Lung (tissue), 12 donors: Measurements from ENCODE around the gene ARHGEF25. TPM values are rescaled to one million over a fixed set of nuclear protein-coding genes. Genes with fewer than 3 reads are reported as not detected.

Source experiments
- ATAC-seq: fragments of 200-7000 bp; cut with Tn5 transposase; one replicate; pipeline ENCODE4 v1.9.1; 2020; ENCODE audit warnings: moderate number of reproducible peaks; ENCODE audit not compliant: insufficient read depth, low FRiP score
- DNase-seq, 3 donors: peaks; one replicate each; pipeline ENCODE4 v3.0.0-alpha.2; 2013 to 2017
- H3K27ac ChIP-seq, 2 donors: one replicate each; pipeline ENCODE4 v1.5.1; 2013; ENCODE audit warnings: mild to moderate bottlenecking in 2 of 2, moderate library complexity in 2 of 2, control low read depth in 1 of 2, inconsistent platforms in 1 of 2, low read depth in 1 of 2, low read length in 1 of 2
- H3K27me3 ChIP-seq, 3 donors: one replicate each; pipeline ENCODE4 v1.5.1; 2013; ENCODE audit warnings: low read length in 2 of 3; ENCODE audit not compliant: control insufficient read depth in 3 of 3, insufficient read depth in 3 of 3
- H3K36me3 ChIP-seq, 4 donors: one replicate each; pipeline ENCODE4 v1.5.1; 2013; ENCODE audit warnings: low read length in 4 of 4, mild to moderate bottlenecking in 1 of 4, moderate library complexity in 1 of 4; ENCODE audit not compliant: control insufficient read depth in 4 of 4, insufficient read depth in 4 of 4
- H3K4me1 ChIP-seq, 5 donors: one replicate each; pipeline ENCODE4 v1.5.1; 2013; ENCODE audit warnings: low read length in 5 of 5, mild to moderate bottlenecking in 2 of 5, moderate library complexity in 1 of 5; ENCODE audit not compliant: control insufficient read depth in 5 of 5, insufficient read depth in 5 of 5
- H3K4me3 ChIP-seq: one replicate; pipeline ENCODE4 v1.5.1; 2013; ENCODE audit warnings: mild to moderate bottlenecking, control low read depth, moderate library complexity
- H3K9ac ChIP-seq, 2 donors: one replicate each; pipeline ENCODE4 v1.5.1; 2013; ENCODE audit warnings: low read length in 2 of 2, control low read depth in 1 of 2; ENCODE audit not compliant: insufficient read depth in 1 of 2
- H3K9me3 ChIP-seq, 4 donors: one replicate each; pipeline ENCODE4 v1.5.1; 2013; ENCODE audit warnings: low read length in 3 of 4, mild to moderate bottlenecking in 1 of 4, moderate library complexity in 1 of 4; ENCODE audit not compliant: control insufficient read depth in 4 of 4, insufficient read depth in 3 of 4
- CTCF ChIP-seq: IDR thresholded peaks from 2 replicates; pipeline ENCODE4 v1.5.1; 2012; ENCODE audit warnings: mild to moderate bottlenecking; ENCODE audit errors: control extremely low read depth, extremely low read depth
- WGBS, 2 donors: extraction: QIAGEN DNeasy Blood & Tissue Kit; methylation state at CpG; one replicate each; pipeline ENCODE4 v1.1.7; 2013; 5-methylcytosine and 5-hydroxymethylcytosine counted together
- polyA plus RNA-seq, 2 donors: library from polyadenylated mRNA; stranded (reverse); fragments of 200-250 nt; gene quantifications; one replicate each; pipeline ENCODE4 v1.2.1, GENCODE V29; 2013
- total RNA-seq, 2 donors: library from RNA; depleted of rRNA in 1 of 2; stranded (reverse); fragments of >200 nt in 1 of 2; gene quantifications; one replicate each; pipeline ENCODE4 v1.2.1, GENCODE V29; 2014 to 2021
- donor health status: control.
- donor health status: control.
- donor health status: Bipolar disorder and iron deficiency.
- donor health status: healthy.
- donor health status: DM: yes; HTN: yes; CAD: no.

The ARHGEF25 gene
- total and polyA plus RNA-seq, 4 donors, result 7.8 to 23.0 (median 11.3) TPM

- 3 to 6% methylated on average over 41 to 42 of the region's 42 CpGs for WGBS, 2 donors
- Histone ChIP-seq H3K9ac (no peak overlapping the region), H3K9me3 (no peaks in the 10 kb centered on the region), H3K27me3 (peaks cover 2 to 72% (median 42%) of the 10 kb centered on the region in 3 donors), H3K4me1 (peaks cover 0 to 13% (median 0%) of the 10 kb centered on the region in 5 donors), H3K36me3 (peaks cover 0 to 12% (median 0%) of the 10 kb centered on the region in 4 donors), H3K27ac (no peak overlapping the region), H3K4me3 (no peak overlapping the region)
- ATAC-seq (no peak), DNase-seq (peak in 1 of 3 donors; percentile 33)
- TF ChIP-seq CTCF, result no peak
Measured at GRCh38 chr12:57620936-57621496, 9.8 kb downstream of the ARHGEF25 start.

GRCh38 chr12:57621497-57622292 is 10.5 kb downstream of the ARHGEF25 start:
- no peaks in the 10 kb centered on the region for H3K9me3 ChIP-seq
- no peak overlapping the region for H3K27ac ChIP-seq
- DNase-seq (peak; percentile 61 to 70 (median 70)), ATAC-seq (peak; percentile 78)
- H3K36me3 ChIP-seq, result peaks cover 0 to 7% (median 0%) of the 10 kb centered on the region in 4 donors
- peaks cover 0 to 18% (median 1%) of the 10 kb centered on the region in 5 donors for H3K4me1 ChIP-seq
- H3K9ac ChIP-seq, result no peak overlapping the region
- no peak overlapping the region for H3K4me3 ChIP-seq
- 1 to 2% methylated on average over 41 to 49 of the region's 49 CpGs for WGBS, 2 donors
- H3K27me3 ChIP-seq, result peaks cover 2 to 79% (median 48%) of the 10 kb centered on the region in 3 donors
- TF ChIP-seq CTCF, result peak; percentile 58

GRCh38 chr12:57622293-57623245 is 11.3 kb downstream of the ARHGEF25 start:
- peaks cover 0 to 3% (median 0%) of the 10 kb centered on the region in 4 donors for H3K36me3 ChIP-seq
- H3K4me3 ChIP-seq, result no peak overlapping the region
- H3K27ac ChIP-seq, result no peak overlapping the region
- WGBS, 2 donors, result 83 to 88% methylated on average over 9 of the region's 9 CpGs
- no peaks in the 10 kb centered on the region for H3K9me3 ChIP-seq
- no peak for TF ChIP-seq CTCF
- no peak overlapping the region for H3K9ac ChIP-seq
- DNase-seq (peak in 1 of 3 donors; percentile 8), ATAC-seq (no peak)
- H3K27me3 ChIP-seq, result peaks cover 2 to 85% (median 50%) of the 10 kb centered on the region in 3 donors
- H3K4me1 ChIP-seq, result peaks cover 0 to 20% (median 3%) of the 10 kb centered on the region in 5 donors
